HUES48 (cell line): ENCODE data around the gene PFKFB1.

Experiments
- H3K27ac ChIP-seq: one replicate; pipeline ENCODE4 v1.7.0; 2013; ENCODE audit warnings: low read depth, low read length, inconsistent platforms
- H3K27me3 ChIP-seq: 2 replicates; pipeline ENCODE4 v1.6.1; 2013; ENCODE audit warnings: mild to moderate bottlenecking, low read length; ENCODE audit not compliant: control insufficient read depth, insufficient read depth
- H3K36me3 ChIP-seq: 2 replicates; pipeline ENCODE4 v1.6.1; 2013; ENCODE audit warnings: low read length; ENCODE audit not compliant: control insufficient read depth, insufficient read depth
- H3K4me1 ChIP-seq: 2 replicates; pipeline ENCODE4 v1.6.1; 2013; ENCODE audit warnings: mild to moderate bottlenecking, low read length; ENCODE audit not compliant: control insufficient read depth, insufficient read depth
- H3K4me3 ChIP-seq: 2 replicates; pipeline ENCODE4 v1.5.1; 2013; ENCODE audit warnings: mild to moderate bottlenecking, low read depth, low read length
- H3K9ac ChIP-seq: 2 replicates; pipeline ENCODE4 v1.6.1; 2013; ENCODE audit warnings: mild to moderate bottlenecking, low read depth, low read length, moderate library complexity
- H3K9me3 ChIP-seq: 2 replicates; pipeline ENCODE4 v1.6.1; 2013; ENCODE audit warnings: low read length; ENCODE audit not compliant: control insufficient read depth, insufficient read depth

Gene PFKFB1

DNA sequence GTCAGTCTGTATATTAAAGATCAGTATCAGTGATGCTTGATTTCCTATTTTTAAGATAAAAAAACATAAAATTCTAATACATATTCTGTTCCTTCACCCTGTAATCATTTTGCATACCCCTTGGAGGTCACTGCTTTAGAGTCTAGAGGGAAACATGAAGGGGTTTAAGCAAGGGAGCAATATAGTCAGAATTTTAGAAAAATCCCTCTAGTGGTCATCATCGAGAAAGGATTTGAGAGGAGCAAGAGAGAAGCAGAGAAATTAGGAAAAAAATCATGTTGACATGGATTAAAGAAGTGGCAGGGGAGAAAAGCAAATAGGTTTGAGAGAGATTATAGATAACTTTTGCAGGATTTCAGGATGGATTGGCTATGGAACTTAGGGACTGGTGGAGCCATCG is 17.3 kb upstream of the PFKFB1 start:
- H3K4me3 ChIP-seq = no peak overlapping the region
- H3K36me3 ChIP-seq = peaks cover 10% of the 10 kb centered on the region
- no peak overlapping the region for H3K9ac ChIP-seq
- H3K9me3 ChIP-seq = peaks cover 21% of the 10 kb centered on the region
- H3K27me3 ChIP-seq = no peaks in the 10 kb centered on the region
- no peaks in the 10 kb centered on the region for H3K4me1 ChIP-seq
- no peak overlapping the region for H3K27ac ChIP-seq

- H3K9ac ChIP-seq = no peak overlapping the region
- H3K4me1 ChIP-seq = no peaks in the 10 kb centered on the region
- H3K27me3 ChIP-seq = no peaks in the 10 kb centered on the region
- H3K4me3 ChIP-seq = no peak overlapping the region
- no peak overlapping the region for H3K27ac ChIP-seq
- peaks cover 35% of the 10 kb centered on the region for H3K9me3 ChIP-seq
- peaks cover 34% of the 10 kb centered on the region for H3K36me3 ChIP-seq
These were observed 14.8 kb upstream of the PFKFB1 start for GRCh38 chrX:55008571-55009358.

GRCh38 chrX:55007656-55008055 is 13.7 kb upstream of the PFKFB1 start:
- Histone ChIP-seq H3K27me3 (no peaks in the 10 kb centered on the region), H3K4me1 (no peaks in the 10 kb centered on the region), H3K4me3 (no peak overlapping the region), H3K36me3 (peaks cover 45% of the 10 kb centered on the region), H3K27ac (no peak overlapping the region), H3K9ac (no peak overlapping the region), H3K9me3 (peaks cover 38% of the 10 kb centered on the region)

GRCh38 chrX:55006827-55007621 is 13.0 kb upstream of the PFKFB1 start:
- H3K4me3 ChIP-seq = no peak overlapping the region
- H3K27ac ChIP-seq = no peak overlapping the region
- H3K9ac ChIP-seq = no peak overlapping the region

GRCh38 chrX:55005256-55005655 is 11.3 kb upstream of the PFKFB1 start:
- Histone ChIP-seq H3K27ac (no peak overlapping the region), H3K9ac (no peak overlapping the region), H3K36me3 (peaks cover 53% of the 10 kb centered on the region), H3K4me1 (no peaks in the 10 kb centered on the region), H3K27me3 (no peaks in the 10 kb centered on the region), H3K9me3 (peaks cover 46% of the 10 kb centered on the region), H3K4me3 (no peak overlapping the region)

More at GRCh38 chrX:55006827-55007621, 13.0 kb upstream of the PFKFB1 start:
- Histone ChIP-seq H3K27me3 (no peaks in the 10 kb centered on the region), H3K4me1 (no peaks in the 10 kb centered on the region), H3K9me3 (peaks cover 44% of the 10 kb centered on the region), H3K36me3 (peaks cover 49% of the 10 kb centered on the region)

- Histone ChIP-seq H3K4me1 (no peaks in the 10 kb centered on the region), H3K36me3 (peaks cover 53% of the 10 kb centered on the region)
These were observed 10.2 kb upstream of the PFKFB1 start for GRCh38 chrX:55004231-55004630.

DNA sequence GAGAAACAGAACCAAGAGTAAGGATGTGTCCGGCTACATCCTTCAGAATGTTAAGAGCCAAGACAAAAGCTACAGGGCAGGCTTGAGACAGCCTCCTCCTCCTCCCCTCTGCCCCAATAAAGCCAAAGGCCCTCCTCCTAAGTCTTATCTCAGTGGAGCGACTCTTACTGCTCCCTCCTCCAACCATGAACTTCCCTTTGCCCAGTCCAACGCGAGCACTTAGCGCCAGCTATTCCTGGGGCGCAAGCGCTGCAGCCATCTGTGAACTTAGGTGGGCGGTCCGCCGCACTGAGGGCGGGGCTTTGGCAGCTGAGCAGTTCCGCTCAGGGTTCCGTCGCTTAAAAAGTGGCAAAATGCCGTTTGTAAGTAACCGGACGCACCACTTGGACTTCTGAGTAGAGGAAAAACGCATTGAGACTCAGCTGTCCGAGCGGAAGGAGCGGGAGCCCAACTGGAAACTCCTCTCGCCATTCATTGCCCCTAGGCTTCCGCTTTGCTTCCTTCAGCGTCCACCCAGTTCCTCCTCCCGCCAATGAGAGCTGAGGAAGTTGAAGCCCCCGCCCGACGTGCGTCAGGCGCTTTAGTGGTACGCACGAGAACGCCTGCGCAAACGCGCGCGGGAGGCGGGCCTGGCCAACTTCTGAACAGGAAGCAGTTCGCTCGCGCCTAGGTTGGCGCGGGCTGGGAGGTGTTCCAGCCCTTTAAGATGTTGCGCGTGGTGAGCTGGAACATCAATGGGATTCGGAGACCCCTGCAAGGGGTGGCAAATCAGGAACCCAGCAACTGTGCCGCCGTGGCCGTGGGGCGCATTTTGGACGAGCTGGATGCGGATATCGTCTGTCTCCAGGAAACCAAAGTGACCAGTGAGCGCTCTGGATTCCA is 6.0 kb upstream of the PFKFB1 start, which contains the start of gene APEX2:
Gene APEX2 (plus strand): TSS at position 647 of the 882 bp plus-strand sequence. CDS start 60 bp downstream, at position 707.
- no peaks in the 10 kb centered on the region for H3K27me3 ChIP-seq
- H3K4me3 ChIP-seq = peak within 1 kb of the TSS; percentile 94
- H3K27ac ChIP-seq = peak within 1 kb of the TSS; percentile 95
- peaks cover 30% of the 10 kb centered on the region for H3K36me3 ChIP-seq
- H3K4me1 ChIP-seq = no peaks in the 10 kb centered on the region
- peaks cover 51% of the 10 kb centered on the region for H3K9me3 ChIP-seq
- H3K9ac ChIP-seq = peak within 1 kb of the TSS; percentile 81

More at GRCh38 chrX:55004231-55004630, 10.2 kb upstream of the PFKFB1 start:
- no peak overlapping the region for H3K4me3 ChIP-seq
- H3K27ac ChIP-seq = no peak overlapping the region
- H3K9me3 ChIP-seq = peaks cover 46% of the 10 kb centered on the region
- H3K27me3 ChIP-seq = no peaks in the 10 kb centered on the region
- H3K9ac ChIP-seq = no peak overlapping the region

GRCh38 chrX:54995621-54996020 is 1.6 kb upstream of the PFKFB1 start:
- H3K27me3 ChIP-seq = no peaks in the 10 kb centered on the region
- H3K27ac ChIP-seq = no peak overlapping the region
- H3K9me3 ChIP-seq = peaks cover 45% of the 10 kb centered on the region
- no peaks in the 10 kb centered on the region for H3K4me1 ChIP-seq
- no peak overlapping the region for H3K4me3 ChIP-seq
- H3K9ac ChIP-seq = no peak overlapping the region
- H3K36me3 ChIP-seq = no peaks in the 10 kb centered on the region

DNA sequence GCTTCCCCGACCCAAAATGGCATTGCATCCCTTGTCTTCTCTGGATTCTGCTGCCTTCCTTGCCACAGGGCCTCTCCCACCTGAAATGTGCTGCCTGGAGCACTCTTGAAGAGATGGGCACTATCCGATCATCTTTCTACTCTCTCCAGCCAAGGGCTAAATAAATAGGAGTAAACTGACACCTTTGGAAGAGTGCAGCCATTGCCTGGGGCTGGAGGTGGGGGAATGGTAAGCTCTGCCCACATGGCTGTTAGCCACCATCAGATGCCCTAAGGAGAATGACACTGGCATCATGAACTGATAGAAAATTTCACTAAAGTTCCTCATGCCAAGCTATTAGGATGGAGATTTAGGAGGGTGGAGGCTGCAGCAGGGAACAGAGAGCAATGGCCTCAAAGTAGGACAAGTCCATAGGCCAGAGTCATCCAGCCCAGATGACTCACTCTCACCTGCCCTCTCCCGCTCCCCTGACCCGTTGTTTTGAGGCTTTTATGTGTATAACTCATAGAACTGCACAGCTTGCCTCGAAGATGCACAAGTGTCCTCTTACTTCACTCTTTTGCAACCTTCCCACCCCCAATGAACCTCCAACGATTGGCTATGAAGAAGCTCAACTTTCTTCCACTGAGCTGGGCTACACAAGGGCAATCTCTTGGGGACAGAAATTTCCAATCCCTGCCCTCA is 822 bp upstream of the PFKFB1 start:
- no peak overlapping the region for H3K4me3 ChIP-seq
- no peak overlapping the region for H3K9ac ChIP-seq
- H3K27me3 ChIP-seq = no peaks in the 10 kb centered on the region
- no peaks in the 10 kb centered on the region for H3K36me3 ChIP-seq
- H3K27ac ChIP-seq = no peak overlapping the region
- H3K9me3 ChIP-seq = peaks cover 49% of the 10 kb centered on the region
- no peaks in the 10 kb centered on the region for H3K4me1 ChIP-seq

DNA sequence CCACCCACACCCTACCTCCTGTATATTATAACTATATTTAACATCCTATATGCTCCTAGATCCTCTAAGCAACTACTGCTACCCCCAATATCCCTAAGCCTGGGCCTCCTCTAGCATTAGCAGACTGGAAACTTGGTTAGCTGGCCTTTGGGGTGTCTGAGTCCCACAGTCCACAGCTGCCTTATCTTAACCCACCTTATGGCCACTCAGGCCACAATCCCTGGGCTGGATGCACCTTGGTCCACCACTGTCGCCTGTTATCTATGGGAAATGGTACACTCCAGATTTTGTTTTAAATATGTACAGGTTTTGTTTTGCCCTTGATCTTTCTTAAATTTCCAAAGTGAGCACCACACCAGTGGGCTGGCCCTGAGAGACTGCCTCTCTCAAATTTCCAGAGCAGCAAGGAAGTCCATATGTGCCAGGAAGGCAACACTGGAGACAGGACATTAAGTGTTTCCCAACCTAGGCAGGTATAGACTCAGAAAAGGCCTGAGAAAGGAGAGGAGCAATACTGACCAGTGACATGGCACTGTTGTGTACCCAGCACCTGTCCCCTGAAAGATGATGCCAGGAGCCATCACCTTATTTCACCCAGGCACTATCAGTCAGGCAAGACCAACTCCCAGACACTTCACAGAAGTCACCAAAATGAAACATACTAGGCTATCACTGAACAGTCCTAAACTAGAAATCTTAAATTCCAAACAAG is 921 bp downstream of the PFKFB1 start:
- Histone ChIP-seq H3K9ac (no peak overlapping the region), H3K27ac (no peak overlapping the region), H3K36me3 (no peaks in the 10 kb centered on the region), H3K27me3 (no peaks in the 10 kb centered on the region), H3K4me1 (no peaks in the 10 kb centered on the region), H3K9me3 (peaks cover 51% of the 10 kb centered on the region), H3K4me3 (no peak overlapping the region)
